ENCODE measurements around the gene RNF133. TPM values are rescaled to one million over a fixed set of nuclear protein-coding genes. Genes with fewer than 3 reads are reported as not detected.
"Not testable (repeated sequence)": the region's sequence is repeated elsewhere in the genome, so short reads cannot be mapped to it uniquely, and the experiment has no call there.

The RNF133 gene
- total and polyA plus RNA-seq, 2 experiments from 2014 or later: 0.80 TPM; not detected in 1

GRCh38 chr7:122679813-122680212 is 19.1 kb downstream of the RNF133 start:
- Histone ChIP-seq H3K4me3 (no peak overlapping the region), H3K36me3 (no peaks in the 10 kb centered on the region), H3K27me3 (no peaks in the 10 kb centered on the region), H3K27ac (no peak overlapping the region), H3K9me3 (ENCODE audit: low read depth) (no peaks in the 10 kb centered on the region), H3K4me1 (ENCODE audit: low read depth) (no peaks in the 10 kb centered on the region)
- TF ChIP-seq, protein P1, sequence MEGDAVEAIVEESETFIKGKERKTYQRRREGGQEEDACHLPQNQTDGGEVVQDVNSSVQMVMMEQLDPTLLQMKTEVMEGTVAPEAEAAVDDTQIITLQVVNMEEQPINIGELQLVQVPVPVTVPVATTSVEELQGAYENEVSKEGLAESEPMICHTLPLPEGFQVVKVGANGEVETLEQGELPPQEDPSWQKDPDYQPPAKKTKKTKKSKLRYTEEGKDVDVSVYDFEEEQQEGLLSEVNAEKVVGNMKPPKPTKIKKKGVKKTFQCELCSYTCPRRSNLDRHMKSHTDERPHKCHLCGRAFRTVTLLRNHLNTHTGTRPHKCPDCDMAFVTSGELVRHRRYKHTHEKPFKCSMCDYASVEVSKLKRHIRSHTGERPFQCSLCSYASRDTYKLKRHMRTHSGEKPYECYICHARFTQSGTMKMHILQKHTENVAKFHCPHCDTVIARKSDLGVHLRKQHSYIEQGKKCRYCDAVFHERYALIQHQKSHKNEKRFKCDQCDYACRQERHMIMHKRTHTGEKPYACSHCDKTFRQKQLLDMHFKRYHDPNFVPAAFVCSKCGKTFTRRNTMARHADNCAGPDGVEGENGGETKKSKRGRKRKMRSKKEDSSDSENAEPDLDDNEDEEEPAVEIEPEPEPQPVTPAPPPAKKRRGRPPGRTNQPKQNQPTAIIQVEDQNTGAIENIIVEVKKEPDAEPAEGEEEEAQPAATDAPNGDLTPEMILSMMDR (IDR thresholded peaks at IDR 0.05; ENCODE audit: low read depth, low read length): no peak
- DNase-seq (ENCODE audit: low read depth in 1 of 2, low spot score in 1 of 2): no peak

GRCh38 chr7:122679269-122679709 is 19.6 kb downstream of the RNF133 start:
- H3K4me3 ChIP-seq; H3K27me3 ChIP-seq; H3K9me3 ChIP-seq (ENCODE audit: low read depth); H3K4me1 ChIP-seq (ENCODE audit: low read depth); H3K27ac ChIP-seq; H3K36me3 ChIP-seq; DNase-seq (ENCODE audit: low read depth in 1 of 2, low spot score in 1 of 2): not testable (repeated sequence)

- TF ChIP-seq, protein P1 (IDR thresholded peaks at IDR 0.05; ENCODE audit: low read depth, low read length): no peak
- Histone ChIP-seq H3K36me3 (no peaks in the 10 kb centered on the region), H3K4me3 (no peak overlapping the region), H3K27ac (no peak overlapping the region), H3K27me3 (no peaks in the 10 kb centered on the region), H3K9me3 (ENCODE audit: low read depth) (no peaks in the 10 kb centered on the region), H3K4me1 (ENCODE audit: low read depth) (no peaks in the 10 kb centered on the region)
- no peak for DNase-seq (ENCODE audit: low read depth in 1 of 2, low spot score in 1 of 2)
Observed at GRCh38 chr7:122677149-122677548, 21.8 kb downstream of the RNF133 start.

DNA sequence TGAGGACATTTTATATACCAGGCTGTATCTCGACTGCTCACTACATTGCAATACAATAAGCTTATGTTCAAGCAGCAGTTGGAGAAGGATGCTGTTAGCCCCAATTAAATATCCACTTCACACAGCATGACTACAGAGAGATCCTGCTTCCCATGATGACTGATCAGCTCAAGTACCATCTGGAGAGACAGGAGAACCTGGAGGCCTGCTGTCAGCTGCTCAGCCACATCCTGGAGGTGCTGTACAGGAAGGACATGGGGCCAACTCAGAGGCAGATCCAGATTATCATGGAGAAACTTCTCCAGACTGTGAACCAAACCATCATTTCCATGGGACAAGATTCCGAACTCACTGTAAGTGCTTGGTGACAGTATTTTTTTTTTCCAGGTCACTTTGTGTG is 22.5 kb downstream of the RNF133 start:
- TF ChIP-seq, protein P1 (IDR thresholded peaks at IDR 0.05; ENCODE audit: low read depth, low read length): no peak
- Histone ChIP-seq H3K4me1 (ENCODE audit: low read depth) (no peaks in the 10 kb centered on the region), H3K4me3 (no peak overlapping the region), H3K27ac (no peak overlapping the region), H3K36me3 (no peaks in the 10 kb centered on the region), H3K27me3 (no peaks in the 10 kb centered on the region), H3K9me3 (ENCODE audit: low read depth) (no peaks in the 10 kb centered on the region)
- DNase-seq (ENCODE audit: low read depth in 1 of 2, low spot score in 1 of 2): no peak

GRCh38 chr7:122675621-122676020 is 23.3 kb downstream of the RNF133 start:
- no peaks in the 10 kb centered on the region for H3K36me3 ChIP-seq
- no peaks in the 10 kb centered on the region for H3K27me3 ChIP-seq
- H3K4me1 ChIP-seq (ENCODE audit: low read depth): no peaks in the 10 kb centered on the region
- no peaks in the 10 kb centered on the region for H3K9me3 ChIP-seq (ENCODE audit: low read depth)
- no peak overlapping the region for H3K27ac ChIP-seq
- TF ChIP-seq, protein P1 (IDR thresholded peaks at IDR 0.05; ENCODE audit: low read depth, low read length): no peak
- no peak for DNase-seq (ENCODE audit: low read depth in 1 of 2, low spot score in 1 of 2)
- H3K4me3 ChIP-seq: no peak overlapping the region

GRCh38 chr7:122675011-122675410 is 23.9 kb downstream of the RNF133 start:
- no peaks in the 10 kb centered on the region for H3K4me1 ChIP-seq (ENCODE audit: low read depth)
- TF ChIP-seq, protein P1 (IDR thresholded peaks at IDR 0.05; ENCODE audit: low read depth, low read length): no peak
- no peaks in the 10 kb centered on the region for H3K9me3 ChIP-seq (ENCODE audit: low read depth)
- peak in 1 of 2 donors; percentile 8 for DNase-seq (ENCODE audit: low read depth in 1 of 2, low spot score in 1 of 2)
- H3K27ac ChIP-seq: no peak overlapping the region
- H3K27me3 ChIP-seq: no peaks in the 10 kb centered on the region
- H3K4me3 ChIP-seq: no peak overlapping the region
- H3K36me3 ChIP-seq: no peaks in the 10 kb centered on the region
